ENCODE results near the gene TTC38. TPM values are rescaled to one million over a fixed set of nuclear protein-coding genes. Genes with fewer than 3 reads are reported as not detected.

TTC38 gene
- total and polyA plus RNA-seq, 2 donors (not counting 3 experiments of a cell fraction or from before 2014, with no cell fraction given): 31.6 to 39.7 TPM

GRCh38 chr22:46275455-46276122 is 7.8 kb downstream of the TTC38 start:
- peaks cover 14 to 44% of the 10 kb centered on the region in 2 experiments for H3K36me3 ChIP-seq (ENCODE audit: control insufficient read depth in 2 of 2, extremely low read depth in 1 of 2, insufficient read depth in 2 of 2, low read length in 2 of 2)
- H3K4me2 ChIP-seq (ENCODE audit: insufficient read depth, low read length): no peak overlapping the region
- DNase-seq (ENCODE audit: low read depth, low spot score): no peak
- no peaks in the 10 kb centered on the region for H3K9me1 ChIP-seq (replicated peaks; ENCODE audit: control insufficient read depth, extremely low read depth, insufficient read depth, low read length)
- ChIA-PET CTCF (interaction anchor here (1.3 kb wide), 1 partner anchor 25 kb away, joined by 3 read pairs; the partner anchor contains the start of gene CDPF1), POLR2A (no interaction called here)
- no peaks in the 10 kb centered on the region for H3K79me2 ChIP-seq (ENCODE audit: control insufficient read depth, insufficient read depth, low read length)
- intact Hi-C loops (cut with micrococcal nuclease) (no loop called here), dilution Hi-C loops (cut with MboI; ENCODE audit: extremely low pct_ligation_motif_present, low sequenced_read_pairs) (no loop called here)
- no peaks in the 10 kb centered on the region for H4K20me1 ChIP-seq (replicated peaks; ENCODE audit: control insufficient read depth, extremely low read depth, insufficient read depth, low read length)
- H3K27ac ChIP-seq (ENCODE audit: insufficient read depth, low read depth, low read length): no peak overlapping the region
- H2AFZ ChIP-seq (ENCODE audit: low read depth, low read length): no peak overlapping the region
- TF ChIP-seq CTCF (IDR thresholded peaks at IDR 0.05; ENCODE audit: extremely low read depth in 1 of 2, insufficient read depth in 1 of 2, low read depth in 1 of 2, low read length in 2 of 2): no peak
- TF ChIP-seq MYC (IDR thresholded peaks at IDR 0.05; ENCODE audit: low read depth, low read length): no peak
- TF ChIP-seq FOS (IDR thresholded peaks at IDR 0.05; ENCODE audit: borderline replicate concordance, insufficient read depth, low read length): no peak
- TF ChIP-seq JUN (IDR thresholded peaks at IDR 0.05; ENCODE audit: borderline replicate concordance, insufficient read depth, insufficient read length, low read depth): no peak
- TF ChIP-seq POLR2AphosphoS5 (IDR thresholded peaks at IDR 0.05; ENCODE audit: insufficient read depth, low read depth, low read length): no peak
- no peak for TF ChIP-seq POLR2A (IDR thresholded peaks at IDR 0.05; ENCODE audit: low read depth, low read length)
- H3K4me3 ChIP-seq (replicated peaks in 1 of 3; ENCODE audit: insufficient read depth in 1 of 3, low read depth in 1 of 3, low read length in 3 of 3): no peak overlapping the region
- BruUV-seq (replicated peaks): no TSS peak
- no peak overlapping the region for H3K9ac ChIP-seq (replicated peaks; ENCODE audit: extremely low read depth, insufficient read depth, low read length)
- no peaks in the 10 kb centered on the region for H3K4me1 ChIP-seq (ENCODE audit: control insufficient read depth, extremely low read depth, insufficient read depth, low read length)
- H3K27me3 ChIP-seq (ENCODE audit: control insufficient read depth in 2 of 2, insufficient read depth in 2 of 2, low read length in 2 of 2): no peaks in the 10 kb centered on the region
- H3K9me3 ChIP-seq (replicated peaks; ENCODE audit: control insufficient read depth, insufficient read depth, low read length): no peaks in the 10 kb centered on the region
- FAIRE-seq: no peak

All from endothelial cell of umbilical vein (primary cell).